Central memory CD8-positive, alpha-beta T cell (primary cell): ENCODE data around the gene JPH3.

Source experiments
- ATAC-seq: fragments of 150-1000 bp; cut with Tn5 transposase; replicated peaks from 2 replicates; pipeline ENCODE4 v1.10.0; 2022; ENCODE audit warnings: mild to moderate bottlenecking, moderate FRiP score, moderate number of reproducible peaks; ENCODE audit not compliant: poor library complexity, severe bottlenecking; ENCODE audit errors: extremely low read depth
- DNase-seq, 2 donors: peaks; one replicate each; pipeline ENCODE4 v3.0.0; 2021; ENCODE audit warnings: low spot score in 2 of 2
- H3K27ac Mint-ChIP-seq: one replicate; pipeline ENCODE4 v1.8.0; 2022; ENCODE audit warnings: low read depth, mild to moderate bottlenecking, moderate library complexity, mixed read lengths
- H3K27me3 Mint-ChIP-seq: one replicate; pipeline ENCODE4 v1.8.0; 2022; ENCODE audit warnings: mixed read lengths
- H3K36me3 Mint-ChIP-seq: one replicate; pipeline ENCODE4 v1.8.0; 2022; ENCODE audit warnings: mild to moderate bottlenecking, moderate library complexity, mixed read lengths; ENCODE audit not compliant: insufficient read depth
- H3K4me1 Mint-ChIP-seq: one replicate; pipeline ENCODE4 v1.8.0; 2022; ENCODE audit warnings: mixed read lengths
- H3K4me3 Mint-ChIP-seq: one replicate; pipeline ENCODE4 v1.8.0; 2022; ENCODE audit warnings: mild to moderate bottlenecking, moderate library complexity, mixed read lengths
- H3K9me3 Mint-ChIP-seq: one replicate; pipeline ENCODE4 v1.8.0; 2022; ENCODE audit warnings: mixed read lengths

JPH3 gene

DNA sequence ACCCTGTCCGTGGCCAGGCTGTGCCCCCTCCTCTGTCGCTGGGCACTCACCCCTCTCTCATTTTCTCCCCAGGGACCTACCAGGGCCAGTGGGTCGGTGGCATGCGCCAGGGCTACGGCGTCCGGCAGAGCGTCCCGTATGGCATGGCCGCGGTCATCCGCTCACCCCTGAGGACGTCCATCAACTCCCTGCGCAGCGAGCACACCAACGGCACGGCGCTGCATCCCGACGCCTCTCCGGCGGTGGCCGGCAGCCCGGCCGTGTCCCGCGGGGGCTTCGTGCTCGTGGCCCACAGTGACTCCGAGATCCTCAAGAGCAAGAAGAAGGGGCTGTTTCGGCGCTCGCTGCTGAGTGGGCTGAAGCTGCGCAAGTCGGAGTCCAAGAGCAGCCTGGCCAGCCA lies 41.9 kb downstream of the JPH3 start:
- no peak for ATAC-seq
- no peaks in the 10 kb centered on the region for H3K9me3 Mint-ChIP-seq
- H3K27me3 Mint-ChIP-seq: peaks cover 28% of the 10 kb centered on the region
- no peaks in the 10 kb centered on the region for H3K4me1 Mint-ChIP-seq
- H3K36me3 Mint-ChIP-seq: no peaks in the 10 kb centered on the region
- H3K27ac Mint-ChIP-seq: no peak overlapping the region
- no peak overlapping the region for H3K4me3 Mint-ChIP-seq
- DNase-seq: no peak

DNA sequence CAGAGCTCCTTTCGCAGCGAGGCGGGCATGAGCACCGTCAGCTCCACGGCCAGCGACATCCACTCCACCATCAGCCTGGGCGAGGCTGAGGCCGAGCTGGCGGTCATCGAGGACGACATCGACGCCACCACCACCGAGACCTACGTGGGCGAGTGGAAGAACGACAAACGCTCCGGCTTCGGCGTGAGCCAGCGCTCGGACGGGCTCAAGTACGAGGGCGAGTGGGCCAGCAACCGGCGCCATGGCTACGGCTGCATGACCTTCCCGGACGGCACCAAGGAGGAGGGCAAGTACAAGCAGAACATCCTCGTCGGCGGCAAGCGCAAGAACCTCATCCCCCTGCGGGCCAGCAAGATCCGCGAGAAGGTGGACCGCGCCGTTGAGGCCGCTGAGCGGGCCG lies 42.3 kb downstream of the JPH3 start:
- Mint-ChIP-seq H3K9me3 (no peaks in the 10 kb centered on the region), H3K4me3 (no peak overlapping the region), H3K27ac (no peak overlapping the region), H3K36me3 (no peaks in the 10 kb centered on the region), H3K4me1 (no peaks in the 10 kb centered on the region), H3K27me3 (peaks cover 24% of the 10 kb centered on the region)
- DNase-seq: no peak
- ATAC-seq: no peak

DNA sequence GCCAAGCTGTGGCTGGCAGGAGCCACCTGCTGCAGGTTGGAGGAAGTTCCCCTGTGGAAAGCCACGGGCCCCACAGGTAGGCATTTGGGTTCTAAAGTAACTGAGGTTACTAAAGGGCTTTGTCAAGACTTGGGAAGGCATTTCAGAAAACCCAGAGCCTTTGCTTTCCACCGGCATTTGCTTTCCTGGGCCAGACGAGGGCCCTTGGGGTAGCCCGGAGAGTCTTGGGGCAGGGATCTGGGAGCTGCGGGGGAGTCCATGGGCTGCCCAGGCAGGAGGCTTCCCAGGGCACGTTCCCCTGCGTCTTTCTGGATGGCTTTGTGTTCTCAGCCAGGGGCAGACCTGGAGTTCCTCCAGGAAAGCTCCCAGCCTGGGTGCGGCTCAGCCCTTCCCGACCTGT lies 43.5 kb downstream of the JPH3 start:
- Mint-ChIP-seq H3K36me3 (no peaks in the 10 kb centered on the region), H3K27me3 (peaks cover 30% of the 10 kb centered on the region), H3K4me3 (no peak overlapping the region), H3K9me3 (no peaks in the 10 kb centered on the region), H3K27ac (no peak overlapping the region), H3K4me1 (no peaks in the 10 kb centered on the region)
- ATAC-seq (no peak), DNase-seq (no peak)

DNA sequence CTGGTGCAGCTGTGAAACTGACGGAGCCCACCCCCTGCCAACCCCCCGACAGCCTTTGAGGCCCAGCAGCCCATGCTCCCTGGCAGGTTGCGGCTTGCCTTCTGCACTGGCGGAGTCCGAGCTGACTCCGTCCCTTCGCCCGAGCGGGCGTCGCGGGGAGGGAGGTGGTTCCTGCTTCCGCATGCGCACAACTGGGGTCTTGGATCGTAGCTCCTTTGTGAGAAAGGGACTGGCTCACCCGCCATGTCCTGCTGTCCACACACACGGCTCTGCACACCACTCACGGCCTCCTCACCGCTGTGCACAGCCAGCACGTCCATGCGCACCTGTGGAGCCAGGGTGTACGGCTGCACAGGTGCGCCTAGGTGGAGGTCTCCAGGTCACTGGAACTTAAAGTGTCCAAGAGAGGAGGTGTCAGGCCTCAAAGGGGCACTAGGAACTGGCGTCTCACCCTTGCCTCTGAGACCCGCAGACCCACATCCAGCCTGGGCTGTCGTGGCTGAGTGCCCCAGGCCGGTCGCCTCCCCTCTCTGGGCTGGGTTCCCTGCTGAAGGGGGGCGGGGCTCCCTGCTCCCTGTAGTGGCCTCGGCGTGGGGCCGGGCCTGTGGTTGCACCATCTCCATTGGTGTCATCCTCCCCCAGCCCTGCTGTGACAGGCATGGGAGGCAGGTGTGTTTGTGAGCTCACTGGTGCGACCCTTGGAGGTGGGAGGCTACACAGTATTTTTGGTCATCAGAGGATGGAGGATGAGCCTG lies 45.3 kb downstream of the JPH3 start:
- Mint-ChIP-seq H3K4me3 (no peak overlapping the region), H3K4me1 (no peaks in the 10 kb centered on the region), H3K36me3 (no peaks in the 10 kb centered on the region), H3K27me3 (peaks cover 30% of the 10 kb centered on the region), H3K9me3 (no peaks in the 10 kb centered on the region), H3K27ac (no peak overlapping the region)
- ATAC-seq (no peak), DNase-seq (no peak)

DNA sequence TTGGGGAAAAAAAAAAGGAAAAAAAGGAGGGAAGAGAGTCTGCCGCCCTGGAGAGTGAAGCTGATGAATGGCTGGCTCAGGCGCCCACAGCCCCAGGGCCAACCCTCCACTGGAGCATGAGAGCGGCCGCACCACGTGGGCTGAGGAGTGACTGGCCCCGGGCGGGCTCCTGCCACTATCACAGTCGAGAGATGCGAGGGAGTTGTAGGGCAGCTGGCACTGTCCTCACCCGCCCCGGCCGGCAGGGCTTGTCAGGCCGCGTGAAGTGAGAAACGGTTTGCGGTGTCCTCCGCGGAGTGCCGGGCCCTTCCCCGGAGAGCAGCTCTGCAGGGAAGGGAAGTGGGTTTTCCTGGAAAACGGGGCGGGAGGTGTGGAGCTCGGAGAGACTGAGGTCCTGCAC lies 45.9 kb downstream of the JPH3 start:
- no peak for DNase-seq
- ATAC-seq: no peak

DNA sequence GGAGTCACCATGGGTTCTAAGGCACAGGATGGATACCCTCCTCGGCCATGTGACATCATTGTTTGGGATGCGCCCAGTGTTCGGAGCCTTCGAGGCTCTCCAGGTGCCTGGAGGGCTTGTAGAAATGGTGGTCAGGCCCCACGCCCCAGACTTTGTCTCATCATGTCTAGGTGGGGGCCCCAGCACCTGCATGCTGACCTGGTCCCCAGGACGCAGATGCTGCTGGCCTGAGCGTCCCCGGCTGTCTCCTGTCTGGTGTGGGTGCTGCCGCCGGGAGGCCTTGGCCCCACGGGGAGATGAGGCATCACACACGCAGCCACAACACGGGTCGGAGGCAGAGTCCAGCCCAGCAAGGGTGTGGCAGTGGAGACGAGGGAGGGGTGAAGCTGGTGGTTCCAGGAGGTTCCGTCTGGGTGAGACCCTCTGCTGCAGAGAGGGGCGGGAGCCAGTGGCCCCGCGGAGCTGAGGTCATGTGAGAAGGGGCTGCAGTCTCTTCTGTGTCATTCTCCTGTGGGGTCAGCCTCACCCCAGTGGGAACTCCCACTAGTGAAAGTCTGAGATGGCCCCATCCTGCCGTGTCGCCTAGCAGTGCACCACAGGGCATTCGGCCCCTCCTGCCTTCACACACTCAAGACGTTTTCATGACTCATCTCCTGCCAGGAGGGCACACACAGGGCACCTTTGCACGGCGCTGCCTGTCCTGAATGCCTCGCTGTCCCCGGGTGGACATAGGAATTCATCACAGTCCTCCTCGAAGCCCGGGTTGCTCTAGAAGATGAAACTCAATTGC lies 46.6 kb downstream of the JPH3 start:
- H3K27me3 Mint-ChIP-seq: peaks cover 30% of the 10 kb centered on the region
- H3K27ac Mint-ChIP-seq: no peak overlapping the region
- DNase-seq (no peak), ATAC-seq (no peak)
- no peaks in the 10 kb centered on the region for H3K4me1 Mint-ChIP-seq
- H3K9me3 Mint-ChIP-seq: no peaks in the 10 kb centered on the region
- H3K4me3 Mint-ChIP-seq: no peak overlapping the region
- H3K36me3 Mint-ChIP-seq: no peaks in the 10 kb centered on the region

More for the DNA sequence above, 45.9 kb downstream of the JPH3 start:
- Mint-ChIP-seq H3K4me3 (no peak overlapping the region), H3K27me3 (peaks cover 30% of the 10 kb centered on the region), H3K36me3 (no peaks in the 10 kb centered on the region), H3K9me3 (no peaks in the 10 kb centered on the region), H3K4me1 (no peaks in the 10 kb centered on the region), H3K27ac (no peak overlapping the region)

DNA sequence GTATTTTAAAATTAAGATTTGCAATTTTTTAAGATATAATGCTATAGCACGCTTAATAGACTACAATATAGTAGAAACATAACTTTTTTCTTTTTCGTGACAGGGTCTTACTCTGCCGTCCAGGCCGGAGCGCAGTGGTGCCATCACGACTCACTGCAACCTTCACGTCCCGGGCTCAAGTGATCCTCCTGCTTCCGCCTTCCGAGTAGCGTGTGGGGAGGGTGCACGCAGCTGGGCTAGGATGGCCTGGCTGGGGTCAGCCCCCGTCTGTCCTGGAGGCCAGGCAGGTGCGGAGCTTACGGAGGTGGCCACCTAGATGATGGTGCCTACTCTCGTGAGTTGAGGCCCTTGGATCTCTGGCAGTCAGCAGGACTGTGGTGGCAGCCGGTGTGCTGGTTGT lies 50.1 kb downstream of the JPH3 start:
- ATAC-seq (no peak), DNase-seq (no peak)
- Mint-ChIP-seq H3K27ac (no peak overlapping the region), H3K9me3 (no peaks in the 10 kb centered on the region), H3K27me3 (peaks cover 20% of the 10 kb centered on the region), H3K4me3 (no peak overlapping the region), H3K4me1 (no peaks in the 10 kb centered on the region), H3K36me3 (no peaks in the 10 kb centered on the region)

DNA sequence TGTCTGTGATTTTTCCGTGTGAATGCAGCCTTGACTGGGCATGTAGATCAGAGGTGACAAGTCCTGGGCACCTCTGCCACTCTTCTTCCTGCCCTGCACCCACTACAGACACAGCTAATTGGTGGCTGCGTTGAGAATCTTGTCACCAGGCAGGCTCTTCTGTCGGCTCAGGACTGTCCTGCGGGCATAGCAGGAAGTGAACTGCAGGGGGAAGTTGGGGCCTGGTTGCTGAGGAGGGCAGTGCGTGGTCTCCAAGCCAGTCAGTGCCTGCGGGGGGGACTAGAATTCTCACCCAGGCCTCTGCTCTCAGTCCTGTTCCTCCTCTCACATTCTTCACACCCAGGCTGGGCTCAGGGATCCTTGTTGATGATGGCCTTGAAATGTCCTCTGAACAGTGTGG lies 50.5 kb downstream of the JPH3 start:
- Mint-ChIP-seq H3K27ac (no peak overlapping the region), H3K36me3 (no peaks in the 10 kb centered on the region), H3K9me3 (no peaks in the 10 kb centered on the region)

DNA sequence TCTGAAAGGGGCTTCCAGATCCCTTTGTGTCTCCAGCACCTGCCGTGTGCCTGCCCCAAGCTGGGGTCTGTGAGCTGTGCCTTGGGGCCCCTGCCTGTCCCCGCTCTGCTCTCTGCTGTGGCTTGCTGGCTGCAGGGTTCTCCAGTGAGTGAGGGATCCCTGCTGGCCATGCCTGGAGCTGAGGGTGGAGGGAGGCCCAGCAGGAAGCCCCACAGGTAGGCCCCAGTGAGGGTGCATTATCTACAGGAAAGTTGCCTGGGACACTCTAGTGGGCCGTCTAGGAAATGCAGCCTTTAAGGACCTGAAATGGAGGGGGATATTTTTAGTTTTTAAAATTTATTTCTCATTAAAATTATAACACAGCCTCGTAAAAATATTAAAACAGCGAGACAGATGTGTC lies 50.9 kb downstream of the JPH3 start:
- no peaks in the 10 kb centered on the region for H3K9me3 Mint-ChIP-seq
- no peak overlapping the region for H3K27ac Mint-ChIP-seq
- DNase-seq (no peak), ATAC-seq (no peak)
- no peaks in the 10 kb centered on the region for H3K4me1 Mint-ChIP-seq
- H3K27me3 Mint-ChIP-seq: peaks cover 13% of the 10 kb centered on the region
- H3K36me3 Mint-ChIP-seq: no peaks in the 10 kb centered on the region
- H3K4me3 Mint-ChIP-seq: no peak overlapping the region

More for the DNA sequence above, 50.5 kb downstream of the JPH3 start:
- peaks cover 17% of the 10 kb centered on the region for H3K27me3 Mint-ChIP-seq
- no peak for ATAC-seq
- no peak overlapping the region for H3K4me3 Mint-ChIP-seq
- H3K4me1 Mint-ChIP-seq: no peaks in the 10 kb centered on the region
- no peak for DNase-seq

DNA sequence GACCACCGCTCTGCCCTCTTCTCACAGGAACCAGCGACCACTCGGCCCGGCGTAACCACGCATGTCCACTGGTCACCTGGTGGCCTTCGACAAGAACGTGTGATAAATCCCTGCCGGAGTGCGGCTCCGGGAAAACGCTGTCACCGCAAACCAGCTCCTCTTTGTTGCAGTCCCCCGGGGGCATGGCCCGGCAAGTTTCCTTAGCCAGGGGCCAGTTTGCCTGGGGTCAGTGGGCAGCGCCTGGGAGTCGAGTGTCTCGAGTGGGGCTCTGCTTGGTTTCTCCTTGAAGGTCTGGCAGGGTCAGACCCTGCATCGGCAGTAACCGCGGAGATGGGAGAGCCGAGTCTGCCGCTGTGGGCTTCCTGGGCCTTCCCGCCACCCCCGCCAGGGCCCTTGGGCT lies 52.5 kb downstream of the JPH3 start:
- H3K4me1 Mint-ChIP-seq: no peaks in the 10 kb centered on the region
- H3K36me3 Mint-ChIP-seq: no peaks in the 10 kb centered on the region
- DNase-seq (no peak), ATAC-seq (no peak)
- H3K9me3 Mint-ChIP-seq: no peaks in the 10 kb centered on the region
- H3K27ac Mint-ChIP-seq: no peak overlapping the region
- no peak overlapping the region for H3K4me3 Mint-ChIP-seq
- peaks cover 10% of the 10 kb centered on the region for H3K27me3 Mint-ChIP-seq

DNA sequence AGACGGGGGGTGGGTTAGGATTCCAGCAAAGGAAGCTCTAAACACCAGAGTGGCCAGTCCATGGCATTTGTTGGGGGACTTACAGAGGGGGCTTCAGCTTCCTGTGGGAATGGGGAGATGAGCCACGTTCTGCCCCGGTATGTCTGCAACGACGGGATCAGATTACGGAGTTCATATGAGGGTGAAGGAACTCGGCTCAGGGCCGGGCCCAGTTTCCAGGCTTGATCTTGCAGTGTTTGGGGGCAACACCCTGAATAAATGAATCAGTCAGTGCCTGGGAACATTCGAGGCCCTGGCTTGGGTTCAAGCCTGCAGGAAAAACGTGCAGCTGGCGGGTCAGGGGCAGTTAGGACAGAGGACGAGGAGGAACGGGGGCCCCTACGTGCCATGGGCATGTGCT lies 54.0 kb downstream of the JPH3 start:
- Mint-ChIP-seq H3K9me3 (no peaks in the 10 kb centered on the region), H3K4me3 (no peak overlapping the region), H3K27ac (no peak overlapping the region), H3K4me1 (no peaks in the 10 kb centered on the region), H3K36me3 (no peaks in the 10 kb centered on the region), H3K27me3 (peaks cover 13% of the 10 kb centered on the region)
- DNase-seq (no peak), ATAC-seq (no peak)

DNA sequence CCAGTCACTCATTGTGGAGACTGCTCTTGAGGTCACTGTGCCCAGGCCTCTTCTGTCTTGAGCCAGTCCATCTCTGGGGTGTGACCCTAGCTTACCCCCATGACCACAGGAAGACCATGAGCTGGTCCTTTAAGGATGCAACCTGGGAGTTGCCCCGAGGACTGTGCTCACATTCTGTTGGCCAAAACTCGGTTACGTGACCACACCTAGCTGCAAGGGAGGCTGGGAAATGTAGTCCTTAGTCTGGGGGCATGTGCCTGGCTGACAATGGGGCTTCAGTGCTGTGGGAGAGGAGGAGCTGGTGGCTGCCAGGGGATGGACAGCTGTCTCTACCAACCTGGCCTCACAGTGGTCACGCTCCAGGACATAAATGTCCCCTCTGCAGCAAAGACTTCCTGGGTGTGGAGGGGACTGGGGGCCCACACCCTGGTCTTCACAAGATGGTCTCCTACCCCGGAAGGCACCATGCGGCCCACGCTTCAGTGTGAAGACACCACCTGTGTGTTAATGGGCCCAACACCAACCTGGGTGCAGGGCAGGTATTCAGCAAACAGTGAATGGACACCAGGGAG lies 55.4 kb downstream of the JPH3 start:
- DNase-seq (no peak), ATAC-seq (no peak)
- Mint-ChIP-seq H3K27ac (no peak overlapping the region), H3K9me3 (no peaks in the 10 kb centered on the region), H3K27me3 (peaks cover 15% of the 10 kb centered on the region), H3K4me1 (no peaks in the 10 kb centered on the region), H3K36me3 (no peaks in the 10 kb centered on the region), H3K4me3 (no peak overlapping the region)
